Hepatocyte (in vitro differentiated cells): ENCODE data around the gene RASAL2. TPM values are rescaled to one million over a fixed set of nuclear protein-coding genes. Genes with fewer than 3 reads are reported as not detected.
"Not testable (repeated sequence)": the region's sequence is repeated elsewhere in the genome, so short reads cannot be mapped to it uniquely, and the experiment has no call there.

Experiments
- DNase-seq: peaks from one replicate; pipeline ENCODE4 v3.0.0-alpha.2; 2016; ENCODE audit warnings: low spot score
- H2AFZ ChIP-seq: fragments of 200-600 bp; sonication (generic); 2 replicates; pipeline ENCODE4 v1.6.0; 2016; ENCODE audit warnings: antibody characterized with exemption, mild to moderate bottlenecking
- H3K27ac ChIP-seq: fragments of 200-600 bp; sonication (generic); 2 replicates; pipeline ENCODE4 v1.5.1; 2016; ENCODE audit warnings: mild to moderate bottlenecking
- H3K27me3 ChIP-seq: fragments of 200-600 bp; sonication (generic); 2 replicates; pipeline ENCODE4 v1.6.1; 2016
- H3K36me3 ChIP-seq: fragments of 200-600 bp; sonication (generic); replicated peaks from 2 replicates; pipeline ENCODE4 v1.5.1; 2016; ENCODE audit warnings: low read depth; ENCODE audit not compliant: insufficient read depth
- H3K4me1 ChIP-seq: fragments of 200-600 bp; sonication (generic); 2 replicates; pipeline ENCODE4 v1.5.1; 2016; ENCODE audit warnings: mild to moderate bottlenecking, moderate library complexity; ENCODE audit not compliant: insufficient read depth
- H3K4me2 ChIP-seq: fragments of 200-600 bp; sonication (generic); 2 replicates; pipeline ENCODE4 v1.6.0; 2016
- H3K4me3 ChIP-seq: fragments of 200-600 bp; sonication (generic); 2 replicates; pipeline ENCODE4 v1.5.1; 2016; ENCODE audit warnings: mild to moderate bottlenecking
- H3K79me2 ChIP-seq: fragments of 200-600 bp; sonication (generic); 2 replicates; pipeline ENCODE4 v1.6.0; 2017; ENCODE audit warnings: mild to moderate bottlenecking
- H3K9me2 ChIP-seq: fragments of 200-600 bp; sonication (generic); replicated peaks from 2 replicates; pipeline ENCODE4 v1.6.0; 2017; ENCODE audit warnings: mild to moderate bottlenecking; ENCODE audit not compliant: insufficient read depth
- H3K9me3 ChIP-seq: fragments of 200-600 bp; sonication (generic); 2 replicates; pipeline ENCODE4 v1.5.1; 2016; ENCODE audit warnings: low read depth, mild to moderate bottlenecking
- H4K20me1 ChIP-seq: fragments of 200-600 bp; sonication (generic); 2 replicates; pipeline ENCODE4 v1.6.0; 2016; ENCODE audit warnings: mild to moderate bottlenecking; ENCODE audit not compliant: insufficient read depth, poor library complexity, severe bottlenecking
- EZH2 ChIP-seq: fragments of 200-600 bp; sonication (generic); IDR thresholded peaks from 2 replicates; pipeline ENCODE4 v1.6.1; 2016; ENCODE audit warnings: antibody characterized with exemption, mild to moderate bottlenecking, borderline replicate concordance
- EZH2phosphoT487 ChIP-seq: fragments of 200-600 bp; sonication (generic); IDR thresholded peaks from one replicate; pipeline ENCODE4 v1.6.1; 2018; ENCODE audit warnings: antibody characterized with exemption, mild to moderate bottlenecking, low read depth, moderate library complexity; ENCODE audit not compliant: unreplicated experiment, severe bottlenecking
- WGBS: methylation state at CpG from one replicate; pipeline ENCODE4 v1.1.6; 2016; ENCODE audit warnings: low lambda C conversion rate; ENCODE audit errors: missing lambda C conversion rate; 5-methylcytosine and 5-hydroxymethylcytosine counted together
- polyA plus RNA-seq: library from polyadenylated mRNA; unstranded; fragments of >200 nt; fragmentation: Nextera tagmentation; extraction: Ambion mirVana; gene quantifications from 2 replicates; pipeline ENCODE4 v1.2.1, GENCODE V29; 2016
- total RNA-seq: library from RNA; depleted of rRNA; stranded (reverse); fragments of >200 nt; gene quantifications from 2 replicates; pipeline ENCODE4 v1.2.3, GENCODE V29; 2014
- TF ChIP-seq, protein P1 (sequence below): fragments of 200-600 bp; sonication (generic); IDR thresholded peaks from 2 replicates; pipeline ENCODE4 v1.5.1; 2016; ENCODE audit warnings: antibody characterized with exemption, mild to moderate bottlenecking; ENCODE audit not compliant: poor library complexity

Gene RASAL2
- total and polyA plus RNA-seq, 2 experiments from 2014 or later = 8.7 to 24.0 TPM

DNA sequence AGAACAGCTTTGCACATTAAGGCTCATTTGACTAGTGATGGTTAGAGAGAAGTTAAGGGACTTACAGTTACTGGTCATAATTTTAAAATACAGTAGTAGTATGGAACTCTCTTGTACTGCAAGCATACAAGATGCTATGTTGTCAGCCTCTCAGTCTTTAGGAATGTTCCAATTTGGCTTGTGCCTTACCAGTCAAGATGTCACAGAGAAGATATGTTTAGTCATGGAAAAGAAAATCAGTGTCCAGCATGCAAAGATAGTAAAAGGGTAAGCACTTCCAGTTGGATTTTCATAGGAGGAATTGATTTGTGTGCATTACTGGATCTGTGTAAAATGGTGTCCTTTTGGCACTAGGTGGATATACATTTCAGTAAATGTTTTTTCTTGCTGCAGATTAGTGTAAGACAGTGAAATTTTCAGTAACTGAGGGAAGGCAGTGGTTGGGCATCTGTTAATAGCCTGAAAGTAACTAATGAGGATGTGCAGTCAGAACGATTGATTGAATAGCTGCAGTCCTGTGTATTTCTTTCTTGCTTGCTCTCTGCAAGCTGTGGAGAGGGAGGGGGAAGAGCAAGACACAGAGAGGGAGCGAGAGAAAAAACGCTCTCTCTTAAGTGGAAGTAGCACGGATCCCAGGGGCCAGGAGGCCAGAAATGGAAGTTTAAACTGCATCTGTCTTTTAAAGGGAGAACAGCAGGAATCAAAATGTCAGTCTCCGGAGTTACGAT is 294.7 kb downstream of the RASAL2 start:
- H4K20me1 ChIP-seq = no peaks in the 10 kb centered on the region
- peaks cover 17% of the 10 kb centered on the region for H3K4me1 ChIP-seq
- TF ChIP-seq EZH2phosphoT487 (no peak), EZH2 (no peak)
- TF ChIP-seq, protein P1, sequence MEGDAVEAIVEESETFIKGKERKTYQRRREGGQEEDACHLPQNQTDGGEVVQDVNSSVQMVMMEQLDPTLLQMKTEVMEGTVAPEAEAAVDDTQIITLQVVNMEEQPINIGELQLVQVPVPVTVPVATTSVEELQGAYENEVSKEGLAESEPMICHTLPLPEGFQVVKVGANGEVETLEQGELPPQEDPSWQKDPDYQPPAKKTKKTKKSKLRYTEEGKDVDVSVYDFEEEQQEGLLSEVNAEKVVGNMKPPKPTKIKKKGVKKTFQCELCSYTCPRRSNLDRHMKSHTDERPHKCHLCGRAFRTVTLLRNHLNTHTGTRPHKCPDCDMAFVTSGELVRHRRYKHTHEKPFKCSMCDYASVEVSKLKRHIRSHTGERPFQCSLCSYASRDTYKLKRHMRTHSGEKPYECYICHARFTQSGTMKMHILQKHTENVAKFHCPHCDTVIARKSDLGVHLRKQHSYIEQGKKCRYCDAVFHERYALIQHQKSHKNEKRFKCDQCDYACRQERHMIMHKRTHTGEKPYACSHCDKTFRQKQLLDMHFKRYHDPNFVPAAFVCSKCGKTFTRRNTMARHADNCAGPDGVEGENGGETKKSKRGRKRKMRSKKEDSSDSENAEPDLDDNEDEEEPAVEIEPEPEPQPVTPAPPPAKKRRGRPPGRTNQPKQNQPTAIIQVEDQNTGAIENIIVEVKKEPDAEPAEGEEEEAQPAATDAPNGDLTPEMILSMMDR = no peak
- no peaks in the 10 kb centered on the region for H3K9me3 ChIP-seq
- no peak for DNase-seq
- H3K36me3 ChIP-seq = no peaks in the 10 kb centered on the region
- H3K4me2 ChIP-seq = peak overlapping the region; percentile 60
- no peaks in the 10 kb centered on the region for H3K9me2 ChIP-seq
- WGBS = 35% methylated on average over 6 of the region's 6 CpGs
- H3K4me3 ChIP-seq = no peak overlapping the region
- H3K27ac ChIP-seq = no peak overlapping the region
- no peaks in the 10 kb centered on the region for H3K27me3 ChIP-seq
- H3K79me2 ChIP-seq = no peaks in the 10 kb centered on the region
- H2AFZ ChIP-seq = peak overlapping the region; percentile 2

DNA sequence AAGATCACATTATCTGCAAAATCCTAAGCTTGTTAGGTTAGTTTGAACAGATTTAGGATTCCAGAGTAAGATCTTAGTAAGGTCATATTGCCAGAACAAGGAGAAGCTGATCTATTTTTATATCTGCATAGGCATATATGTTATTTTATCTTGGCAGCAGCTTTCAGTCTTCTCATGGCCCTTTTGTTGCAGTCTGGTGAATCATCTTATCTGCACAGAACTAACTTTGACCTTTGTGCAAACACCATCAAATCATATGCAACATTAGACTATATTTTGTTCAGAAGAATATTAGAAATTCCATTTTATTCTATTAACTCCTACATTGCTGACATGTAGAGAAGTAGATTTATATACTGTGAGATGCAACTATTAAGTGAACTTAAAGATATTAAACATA is 295.5 kb downstream of the RASAL2 start:
- Histone ChIP-seq H3K79me2 (no peaks in the 10 kb centered on the region), H3K4me3 (no peak overlapping the region), H3K9me3 (no peaks in the 10 kb centered on the region), H3K4me2 (peak overlapping the region; percentile 60), H3K27me3 (no peaks in the 10 kb centered on the region), H2AFZ (no peak overlapping the region), H4K20me1 (no peaks in the 10 kb centered on the region), H3K4me1 (peaks cover 17% of the 10 kb centered on the region), H3K9me2 (no peaks in the 10 kb centered on the region), H3K36me3 (no peaks in the 10 kb centered on the region), H3K27ac (no peak overlapping the region)
- DNase-seq = no peak
- TF ChIP-seq EZH2 (no peak), EZH2phosphoT487 (no peak)
- TF ChIP-seq, protein P1 = no peak

DNA sequence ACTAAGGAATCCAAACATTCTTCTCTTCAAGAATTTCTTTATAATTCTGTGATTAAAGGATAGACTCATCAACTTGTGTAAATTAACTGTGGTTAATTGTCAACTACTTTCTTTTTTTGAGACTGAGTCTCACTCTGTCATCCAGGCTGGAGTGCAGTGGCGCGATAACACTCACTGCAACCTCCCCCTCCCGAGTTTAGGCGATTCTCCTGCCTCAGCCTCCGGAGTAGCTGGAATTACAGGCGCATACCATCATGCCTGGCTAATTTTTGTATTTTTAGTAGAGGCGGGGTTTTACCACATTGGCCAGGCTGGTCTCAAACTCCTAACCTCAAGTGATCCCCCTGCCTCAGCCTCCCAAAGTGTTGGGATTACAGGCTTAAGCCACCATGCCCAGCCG is 296.4 kb downstream of the RASAL2 start:
- not testable (repeated sequence) for H4K20me1 ChIP-seq, H3K27ac ChIP-seq, H3K4me2 ChIP-seq, H3K79me2 ChIP-seq, H3K36me3 ChIP-seq, H3K9me3 ChIP-seq, H2AFZ ChIP-seq, DNase-seq, H3K27me3 ChIP-seq, H3K4me3 ChIP-seq, H3K9me2 ChIP-seq
- peaks cover 17% of the 10 kb centered on the region for H3K4me1 ChIP-seq
- 88% methylated on average over 8 of the region's 8 CpGs for WGBS

DNA sequence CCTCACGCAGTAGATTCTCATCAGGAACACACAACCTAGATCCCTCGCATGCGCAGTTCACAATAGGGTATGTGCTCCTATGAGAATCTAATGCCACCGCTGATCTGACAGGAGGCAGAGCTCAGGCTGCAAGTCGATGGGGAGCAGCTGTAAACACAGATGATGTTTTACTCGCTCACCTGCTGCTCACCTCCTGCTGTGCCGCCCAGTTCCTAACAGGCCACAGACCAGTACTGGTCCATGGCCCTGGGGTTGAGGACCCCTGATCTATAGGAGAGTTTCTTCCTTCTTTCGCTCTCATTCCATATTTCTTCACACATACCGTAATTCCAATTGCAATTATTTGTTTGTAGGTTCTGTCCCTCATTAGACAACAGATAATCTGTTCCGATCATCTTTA is 299.5 kb downstream of the RASAL2 start:
- Histone ChIP-seq H2AFZ (no peak overlapping the region), H3K36me3 (no peaks in the 10 kb centered on the region), H3K79me2 (no peaks in the 10 kb centered on the region), H3K27ac (no peak overlapping the region), H3K4me3 (no peak overlapping the region), H3K4me2 (no peak overlapping the region), H3K9me3 (no peaks in the 10 kb centered on the region), H3K4me1 (peaks cover 15% of the 10 kb centered on the region), H3K9me2 (no peaks in the 10 kb centered on the region), H3K27me3 (no peaks in the 10 kb centered on the region), H4K20me1 (no peaks in the 10 kb centered on the region)
- TF ChIP-seq EZH2 = no peak
- TF ChIP-seq, protein P1 = no peak
- TF ChIP-seq EZH2phosphoT487 = no peak
- WGBS = 89% methylated on average over 10 of the region's 10 CpGs
- DNase-seq = no peak
